Stimulated activated CD4-positive, alpha-beta T cell treated with anti-CD3 and anti-CD28 coated beads, Interleukin-15, amount 100 ng/mL, for 24 hours (primary cell): ENCODE data around the gene CALHM3.

Experiments
- DNase-seq: peaks from one replicate; pipeline ENCODE4 v3.0.0-alpha.2; 2020

The CALHM3 gene

DNA sequence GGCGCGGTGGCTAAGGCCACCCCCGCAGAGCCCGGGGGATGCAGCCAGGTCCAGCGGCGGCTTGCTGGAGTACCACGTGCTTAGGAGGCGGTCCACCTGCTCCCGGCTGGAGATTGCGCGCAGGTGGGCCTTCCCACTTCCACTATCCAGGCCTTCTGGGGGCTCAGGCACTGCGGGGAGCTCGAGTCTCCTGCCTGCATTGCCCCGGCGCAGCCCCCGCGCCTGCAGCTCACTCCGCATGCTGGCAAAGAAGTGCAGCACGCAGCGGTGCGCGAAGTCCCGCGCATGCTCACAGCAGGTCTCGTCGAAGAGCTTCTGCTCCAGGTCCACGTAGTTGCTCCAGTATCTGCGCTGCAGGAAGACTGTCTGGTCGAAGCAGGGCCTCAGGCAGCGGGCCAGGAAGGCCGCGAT is 5.8 kb downstream of the CALHM3 start:
- no peak for DNase-seq

DNA sequence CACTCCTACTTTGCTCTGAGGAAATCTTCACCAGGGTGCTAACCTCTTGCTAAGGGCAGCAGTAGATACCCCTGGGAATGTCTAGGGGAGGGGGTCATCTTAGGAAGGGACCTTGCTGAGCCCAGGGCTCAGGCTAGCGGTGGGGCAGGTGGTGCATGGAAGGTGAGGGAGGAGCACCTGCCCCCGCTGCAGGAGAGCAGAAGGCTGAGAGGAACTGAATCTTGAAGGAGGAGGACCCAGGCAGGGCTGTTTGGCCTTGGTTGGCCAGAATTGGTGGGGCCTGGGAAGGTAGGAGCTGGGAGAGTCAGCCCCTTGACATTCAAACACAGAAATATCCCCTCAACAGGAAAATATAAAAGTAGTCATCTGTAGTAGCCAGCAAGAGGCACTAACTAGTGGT is 7.0 kb downstream of the CALHM3 start:
- DNase-seq, result no peak

DNA sequence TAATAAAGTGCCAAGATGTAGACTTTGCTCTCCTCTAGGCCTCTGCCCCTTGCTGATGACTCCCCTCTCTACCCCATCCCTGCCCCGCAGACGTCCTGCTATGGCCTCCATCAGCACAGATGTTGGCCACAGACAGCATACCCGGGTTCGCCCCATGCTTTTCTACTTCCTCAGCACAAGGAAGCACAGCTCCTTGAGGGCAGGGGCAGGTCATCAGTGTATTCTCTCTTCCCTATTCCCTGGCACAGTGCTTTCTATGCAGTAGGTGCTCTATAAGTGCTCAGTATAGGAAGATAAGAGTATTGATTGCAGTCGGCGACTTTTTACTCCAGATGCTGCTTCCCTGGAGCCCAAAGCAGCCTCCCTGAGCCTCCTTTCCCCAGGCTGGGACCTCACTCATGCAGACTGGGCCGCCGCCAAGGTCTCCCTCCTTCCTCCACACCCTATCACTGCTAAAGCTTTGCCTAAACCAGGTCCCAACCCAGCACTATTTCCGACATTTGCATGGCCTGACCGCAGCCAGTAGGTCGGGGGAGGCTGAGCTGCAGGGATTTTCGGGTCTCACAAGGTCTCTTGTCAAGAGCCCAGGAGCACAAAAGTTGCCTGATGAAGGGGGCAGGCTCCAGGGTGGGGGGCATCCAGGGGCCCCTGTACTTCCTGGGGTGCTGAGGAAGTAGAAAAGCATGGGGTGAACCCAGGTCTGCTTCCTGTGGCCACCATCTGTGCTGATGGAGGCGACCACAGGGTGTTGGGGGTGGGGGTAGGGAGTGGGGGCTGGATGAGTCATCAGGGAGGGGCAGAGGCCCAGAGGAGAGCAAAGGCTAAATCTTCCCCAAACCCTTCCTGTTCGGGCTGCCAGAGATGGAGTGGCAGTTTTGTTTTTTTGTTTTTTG is 8.0 kb downstream of the CALHM3 start:
- peak; percentile 70 for DNase-seq

DNA sequence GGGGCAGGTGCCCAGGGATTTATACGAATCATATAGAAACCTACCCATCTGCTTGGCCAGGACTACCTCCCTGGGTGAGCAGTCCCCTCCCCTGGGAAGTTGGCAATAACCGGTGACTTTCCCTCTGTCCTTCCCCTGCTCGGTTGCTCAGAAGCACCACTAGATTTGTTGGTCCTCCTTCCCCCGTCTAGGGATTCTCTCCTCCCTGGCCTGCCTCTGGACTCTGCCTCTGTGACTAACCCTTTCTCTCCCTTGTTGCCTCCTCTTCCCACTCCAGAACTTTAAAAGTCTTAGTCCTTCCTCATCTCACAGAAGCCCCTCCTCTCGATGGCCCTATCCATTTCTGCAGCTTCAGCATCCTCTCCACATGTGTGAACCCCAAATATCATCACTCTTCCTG is 9.8 kb downstream of the CALHM3 start:
- DNase-seq, result no peak

DNA sequence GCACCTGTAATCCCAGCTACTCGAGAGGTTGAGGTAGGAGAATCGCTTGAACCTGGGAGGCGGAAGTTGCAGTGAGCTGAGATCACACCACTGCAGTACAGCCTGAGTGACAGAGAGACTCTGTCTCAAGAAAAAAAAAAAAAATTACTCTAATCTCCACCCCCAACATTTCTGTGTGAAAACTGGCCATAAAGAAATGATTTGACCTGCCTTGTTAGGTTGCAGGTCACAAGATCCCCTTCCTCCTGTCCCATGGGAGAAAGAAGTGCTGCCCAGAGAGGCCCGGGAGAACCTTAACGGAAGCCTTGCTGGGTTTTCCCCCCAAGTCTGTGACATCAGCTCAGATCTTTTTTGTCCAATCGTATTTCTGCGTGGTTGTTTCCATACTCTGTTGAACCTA is 11.6 kb downstream of the CALHM3 start:
- DNase-seq, result no peak

DNA sequence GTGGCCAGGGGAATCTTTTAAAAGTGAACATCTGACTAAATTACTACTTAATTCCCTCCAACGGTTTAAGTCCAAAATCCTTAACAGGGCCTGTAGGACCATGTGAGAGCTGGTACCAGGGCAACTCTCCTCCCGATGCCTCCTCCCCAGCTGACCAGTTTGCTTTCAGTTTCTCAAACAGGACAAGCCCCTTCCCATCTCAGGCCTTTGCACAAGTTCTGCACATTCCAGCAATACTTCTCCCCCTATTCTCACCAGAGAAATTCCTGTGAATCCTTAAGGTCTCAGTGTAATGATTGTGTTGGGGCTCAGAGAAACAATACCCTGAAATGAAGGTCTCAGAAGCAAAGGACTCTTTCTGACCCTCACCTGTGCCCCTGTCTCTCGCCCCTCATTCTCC is 12.3 kb downstream of the CALHM3 start:
- no peak for DNase-seq

DNA sequence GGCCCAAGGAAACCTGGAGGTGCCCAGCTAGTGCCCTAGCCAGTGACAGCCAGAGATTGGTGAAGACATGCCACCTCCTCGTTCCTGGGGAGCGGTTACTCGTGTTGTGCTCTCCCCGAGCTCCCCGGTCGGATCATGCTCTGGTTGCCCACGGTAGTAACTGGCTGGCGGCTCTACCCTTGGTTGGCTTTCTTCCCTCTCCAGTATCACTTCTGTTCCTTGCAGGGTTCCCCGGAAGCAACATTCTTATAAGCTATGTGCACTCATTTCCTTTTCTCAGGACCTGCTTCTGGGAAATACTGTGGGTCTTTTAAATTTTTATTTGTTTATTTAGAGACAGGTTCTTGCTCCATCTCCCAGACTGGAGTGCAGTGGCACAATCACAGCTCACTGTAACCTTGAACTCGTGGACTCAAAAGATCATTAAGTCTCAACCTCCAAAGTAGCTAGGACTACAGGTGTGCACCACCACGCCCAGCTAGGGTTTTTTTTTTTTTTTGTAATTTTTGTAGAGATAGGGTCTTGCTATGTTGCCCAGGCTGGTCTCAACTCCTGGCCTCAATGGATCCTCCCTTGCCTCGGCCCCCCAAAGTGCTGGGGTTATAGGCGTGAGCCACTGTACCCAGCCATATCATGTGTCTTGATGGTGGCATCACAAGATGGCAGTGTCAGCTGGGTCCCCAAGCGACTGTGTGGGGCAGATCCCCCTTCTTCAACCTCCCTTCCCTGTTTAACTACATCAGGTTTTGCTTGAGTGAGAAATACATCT is 13.4 kb downstream of the CALHM3 start:
- no peak for DNase-seq

DNA sequence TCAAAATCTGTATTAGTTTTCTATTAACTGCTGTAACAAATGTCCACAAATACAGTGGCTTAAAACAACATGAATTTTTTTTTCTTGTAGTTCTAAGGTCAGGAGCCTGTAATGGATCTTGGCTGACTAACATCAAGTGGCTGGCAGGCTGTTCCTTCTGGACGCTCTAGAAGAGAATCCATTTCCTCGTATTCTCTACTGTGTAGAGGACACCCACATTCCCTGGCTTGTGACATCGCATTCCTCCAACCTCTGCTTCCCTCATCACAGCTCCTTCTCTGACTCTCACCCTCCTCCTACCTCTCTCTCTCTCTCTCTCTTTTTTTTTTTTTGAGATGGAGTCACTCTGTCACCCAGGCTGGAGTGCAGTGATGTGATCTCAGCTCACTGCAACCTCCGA is 15.5 kb downstream of the CALHM3 start:
- DNase-seq, result no peak

DNA sequence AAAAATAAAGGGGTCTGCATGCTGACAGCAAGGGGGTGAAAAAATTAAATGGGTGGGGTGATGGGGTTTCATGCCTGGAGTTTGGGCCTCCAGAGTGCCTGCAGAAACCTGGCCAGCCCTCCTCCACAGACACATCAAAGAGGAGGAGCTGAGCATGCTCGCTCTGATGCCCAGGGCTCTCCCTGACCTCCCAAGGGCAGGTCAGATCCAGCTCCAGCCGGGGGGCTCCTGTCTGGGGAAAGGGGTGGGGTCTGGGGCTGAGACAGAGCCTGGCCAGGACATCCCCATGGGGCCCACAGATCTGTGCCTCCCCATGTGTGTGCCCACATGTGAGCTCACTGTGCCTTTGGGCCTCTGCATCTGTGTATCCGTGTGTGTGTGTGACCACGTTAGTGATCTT is 19.4 kb downstream of the CALHM3 start:
- no peak for DNase-seq

DNA sequence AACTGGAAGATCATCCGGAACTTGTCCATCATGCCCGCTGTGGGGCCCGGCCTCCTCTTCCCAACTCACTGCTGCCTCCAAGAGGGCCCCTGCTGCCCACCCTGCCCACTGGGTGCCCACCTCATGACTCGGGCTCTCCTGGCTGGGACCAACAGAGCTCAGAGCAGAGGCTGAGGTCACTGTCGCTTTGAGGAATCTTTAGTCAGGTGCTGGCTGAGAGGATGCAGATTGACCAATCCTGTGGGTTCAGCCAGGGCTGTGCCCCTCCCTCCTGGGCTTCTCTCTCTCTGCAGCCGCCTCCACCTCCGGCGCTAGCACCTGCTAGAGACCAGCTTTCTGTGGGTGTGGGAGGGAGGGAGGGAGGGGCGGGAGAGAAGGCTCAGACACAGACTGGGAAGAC is 20.3 kb downstream of the CALHM3 start, which contains the start of gene CALHM1:
TSS of gene CALHM1 (minus strand) at position 181 of the 400 bp plus-strand sequence. CDS start at position 32, 149 bp downstream.
- no peak for DNase-seq

DNA sequence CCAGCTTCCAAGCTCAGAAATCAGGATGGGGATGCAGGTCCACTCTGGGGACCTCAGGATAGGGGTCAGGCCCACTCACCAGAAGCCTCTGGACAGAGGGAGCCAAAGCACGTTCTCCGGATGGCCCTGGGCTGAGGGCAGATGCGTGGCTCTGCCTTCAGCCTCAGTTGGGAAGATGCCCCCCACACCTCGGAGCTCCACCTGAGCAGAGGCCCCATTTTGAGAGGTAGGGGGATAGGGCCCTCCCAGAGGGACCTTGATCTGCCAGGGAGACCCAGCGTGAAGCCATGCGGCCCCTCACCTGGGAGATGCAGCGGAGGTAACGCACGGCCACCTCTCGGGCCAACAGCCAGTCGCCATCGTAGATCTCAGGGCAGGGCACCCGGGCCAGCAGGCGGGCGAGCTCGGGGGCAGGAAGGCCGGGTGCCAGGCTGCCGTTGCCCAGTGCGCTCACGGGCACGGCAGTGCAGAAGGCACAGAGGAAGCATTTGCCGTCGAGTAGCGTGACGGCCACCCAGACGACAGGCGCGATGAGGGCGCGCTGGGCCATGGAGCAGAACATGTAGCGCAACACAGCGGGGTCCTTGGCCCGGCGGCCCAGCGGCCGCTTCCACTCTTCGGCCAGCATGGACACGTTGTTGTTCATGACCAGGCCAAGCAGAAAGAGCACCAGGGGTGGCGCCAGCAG is 21.0 kb downstream of the CALHM3 start:
- DNase-seq, result no peak

DNA sequence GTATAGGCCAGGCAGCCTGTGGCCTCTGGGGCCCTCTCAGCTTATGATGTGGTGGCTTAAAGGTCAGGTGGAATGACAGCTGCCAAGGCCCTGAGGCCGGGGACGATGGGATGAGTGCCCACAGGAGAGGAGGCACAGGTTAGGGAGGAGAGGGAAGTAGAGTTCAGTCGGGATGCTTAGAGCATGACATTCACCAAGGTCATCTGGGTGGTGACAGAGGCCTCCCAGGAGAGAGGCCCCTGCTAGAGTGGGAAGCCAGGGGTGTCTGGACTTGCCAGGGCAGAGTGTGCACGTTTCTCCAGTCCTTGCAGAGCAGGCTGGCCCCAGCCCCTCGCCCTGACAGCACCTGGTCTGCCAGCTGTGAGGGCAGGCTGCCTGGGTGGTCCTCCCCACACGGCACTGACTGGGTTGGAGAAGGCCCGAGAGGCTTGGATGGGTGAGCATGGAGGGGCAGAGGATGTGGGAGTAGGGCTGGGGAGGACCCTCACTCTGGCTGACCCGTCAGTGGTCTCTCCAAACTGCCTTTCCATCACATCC is 21.8 kb downstream of the CALHM3 start:
- no peak for DNase-seq

DNA sequence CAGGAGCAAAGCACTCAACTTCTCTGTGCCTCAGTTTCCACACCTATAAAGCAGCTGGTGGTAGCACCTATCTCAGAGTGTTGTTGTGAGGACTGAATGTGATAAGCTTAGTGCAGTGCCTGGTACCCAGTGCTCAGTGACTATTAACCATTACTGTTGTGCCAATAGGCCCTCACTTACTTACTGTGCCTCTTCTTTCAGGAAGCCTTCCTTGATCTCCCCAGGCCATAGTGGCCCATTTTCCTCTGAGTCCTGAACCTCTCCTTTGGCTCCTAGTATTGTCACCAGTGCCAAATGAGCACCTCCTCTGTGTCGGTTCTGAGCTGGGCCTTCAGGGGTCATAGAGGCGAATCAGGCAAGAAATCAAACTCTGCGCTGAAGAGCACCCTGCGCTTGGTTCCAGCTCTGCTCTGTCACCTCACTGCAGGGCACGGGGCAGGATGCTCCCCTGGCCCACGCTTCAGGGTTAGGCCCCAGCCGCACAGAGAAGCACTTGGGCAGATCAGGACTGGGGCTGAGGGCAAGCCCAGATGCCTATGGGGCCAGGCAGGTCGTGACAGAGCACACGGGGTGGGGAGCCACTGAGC is 22.9 kb downstream of the CALHM3 start:
- DNase-seq, result no peak

DNA sequence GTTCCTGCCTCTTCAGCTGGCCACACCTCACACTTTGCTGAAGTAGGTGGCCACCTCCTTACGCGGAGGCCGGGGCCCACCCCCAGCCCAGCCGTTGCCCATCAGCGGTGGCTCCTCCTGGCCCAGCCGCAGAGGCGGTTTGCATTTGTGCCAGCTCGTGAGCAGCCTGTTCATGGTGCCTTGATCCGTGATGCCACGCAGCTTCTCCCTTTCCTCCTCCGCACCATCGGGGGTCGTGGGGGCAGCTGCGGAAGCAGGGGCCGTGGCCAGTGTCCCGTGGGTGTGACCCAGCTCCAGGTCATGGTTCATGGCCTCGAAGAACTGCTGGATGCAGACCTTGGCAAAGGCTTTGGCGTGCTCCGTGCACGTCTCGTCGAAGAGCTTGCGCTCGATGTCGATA is 23.8 kb downstream of the CALHM3 start:
- no peak for DNase-seq

DNA sequence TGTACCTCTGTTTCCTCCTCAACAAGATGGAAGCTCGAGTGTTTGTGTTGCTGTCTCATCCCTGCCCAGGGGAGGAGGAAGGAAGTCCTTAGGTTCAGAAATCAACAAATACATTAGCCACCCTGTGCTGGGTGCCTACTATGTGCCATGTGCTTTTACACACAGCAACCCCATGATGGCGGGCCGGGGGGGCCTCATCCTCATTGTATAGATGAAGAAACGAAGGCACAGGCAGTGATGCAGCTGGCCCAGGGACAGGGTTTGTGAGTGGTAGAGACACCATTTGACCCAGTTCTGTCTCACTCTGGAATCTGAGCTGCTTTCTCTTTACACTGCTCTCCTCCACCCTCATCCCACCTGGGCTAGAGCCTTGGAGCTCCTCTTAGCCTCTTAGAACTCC is 25.0 kb downstream of the CALHM3 start:
- DNase-seq, result no peak

DNA sequence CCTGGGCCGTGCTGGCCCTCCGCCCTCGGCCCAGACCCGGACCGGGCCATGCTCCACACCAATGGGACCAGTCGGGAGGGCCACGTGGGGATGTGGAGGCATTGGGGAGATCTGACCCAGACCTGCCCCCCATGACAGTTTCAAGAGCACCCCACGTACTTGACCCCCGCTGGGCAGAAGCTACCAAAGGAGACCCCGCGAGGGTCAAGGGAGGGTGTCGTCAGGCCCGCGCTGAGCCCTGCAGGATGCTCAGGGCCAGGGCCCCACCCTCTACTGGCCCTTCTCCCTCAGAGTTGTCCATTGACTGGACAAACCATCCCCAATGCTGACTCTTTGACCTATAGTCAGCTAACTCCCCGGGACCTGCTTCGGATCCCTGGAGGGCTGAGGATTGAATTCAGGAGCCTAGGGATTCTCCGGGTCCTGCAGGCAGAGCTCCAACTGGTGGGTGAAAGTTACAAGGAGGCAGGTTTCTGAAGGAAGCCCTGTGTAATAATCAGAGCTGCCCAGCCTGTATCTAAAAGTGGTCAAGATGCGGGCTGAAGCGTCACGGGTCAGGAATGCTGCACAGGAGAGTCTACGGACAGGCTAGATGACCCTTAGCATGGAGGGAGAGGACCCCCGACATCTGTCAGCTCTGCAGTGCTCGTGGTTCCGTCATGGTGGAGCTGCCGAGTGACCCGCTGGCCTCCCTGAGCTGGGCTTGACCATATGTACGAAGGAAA is 26.4 kb downstream of the CALHM3 start:
- no peak for DNase-seq

DNA sequence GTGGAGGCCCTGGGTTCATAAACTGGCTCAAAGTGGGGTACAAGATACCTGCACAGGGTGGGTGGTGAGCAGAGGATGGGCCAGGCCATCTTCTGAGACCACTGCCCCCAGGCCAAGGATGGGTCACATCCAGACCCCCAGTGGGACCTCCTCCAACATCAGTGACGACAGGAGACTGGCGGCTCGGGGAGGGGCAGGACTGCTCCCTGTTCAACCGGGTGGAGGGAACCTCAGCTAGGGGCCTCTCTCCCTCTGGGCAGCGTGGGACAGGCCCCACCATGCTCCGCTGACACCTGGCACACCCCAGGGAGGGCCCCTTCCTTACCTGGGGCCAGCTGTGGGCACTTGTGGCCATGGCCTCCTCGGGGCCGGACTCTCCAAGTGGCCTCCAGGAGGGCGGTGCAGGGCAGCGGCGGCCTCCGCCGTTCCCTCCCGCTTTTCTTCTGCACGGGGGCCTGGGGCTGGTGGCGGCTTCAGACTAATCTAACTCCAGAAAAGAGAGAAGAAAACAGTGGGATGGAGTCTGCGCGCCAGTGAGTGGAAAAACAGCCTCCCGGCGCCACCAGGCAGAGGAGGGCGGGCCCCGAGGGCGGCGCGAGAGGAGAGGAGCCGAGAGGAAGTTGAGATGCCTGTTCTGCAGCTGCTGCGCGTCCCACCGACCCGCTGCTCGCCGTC is 27.1 kb downstream of the CALHM3 start, which contains the start of gene CALHM2:
TSS of gene CALHM2 (minus strand) at position 540 of the 675 bp plus-strand sequence. CDS start 2,429 bp downstream, outside the sequence.
- peak; percentile 82 for DNase-seq

DNA sequence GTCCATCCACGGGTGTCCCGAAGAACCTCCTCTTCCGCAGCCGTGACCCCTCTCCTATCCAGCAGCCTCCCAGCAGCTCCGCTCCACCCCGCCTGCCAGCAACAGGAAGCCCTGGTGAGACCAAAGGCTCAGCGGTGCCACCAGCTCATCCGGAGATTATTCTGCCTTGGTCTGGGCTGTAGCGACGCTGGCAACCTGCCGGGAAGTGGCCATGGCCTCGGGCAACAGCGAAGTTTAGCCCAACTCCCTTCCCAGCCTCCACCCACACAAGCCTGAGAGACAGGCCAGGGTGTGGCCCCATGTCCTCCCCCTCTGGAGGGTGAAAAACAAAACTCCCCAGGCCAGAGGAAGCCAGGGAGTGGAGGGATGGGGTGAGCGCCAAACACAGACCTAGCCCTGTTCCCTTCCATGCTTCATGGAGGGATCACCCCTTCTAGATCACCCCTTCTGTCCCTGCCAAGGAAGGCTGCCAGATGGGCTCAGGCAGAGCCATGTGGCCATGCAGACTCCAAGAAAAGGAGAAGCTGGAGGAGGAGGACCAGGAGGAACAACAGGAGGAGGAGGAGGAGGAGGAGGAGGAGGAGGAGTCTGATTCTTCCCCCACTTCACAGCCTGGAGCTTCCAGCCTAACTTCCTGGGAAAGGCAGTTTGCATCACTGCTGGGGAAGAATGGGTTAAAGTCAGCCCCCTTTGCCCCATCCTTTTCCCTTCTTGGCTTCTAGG is 27.8 kb downstream of the CALHM3 start:
- peak; percentile 65 for DNase-seq

DNA sequence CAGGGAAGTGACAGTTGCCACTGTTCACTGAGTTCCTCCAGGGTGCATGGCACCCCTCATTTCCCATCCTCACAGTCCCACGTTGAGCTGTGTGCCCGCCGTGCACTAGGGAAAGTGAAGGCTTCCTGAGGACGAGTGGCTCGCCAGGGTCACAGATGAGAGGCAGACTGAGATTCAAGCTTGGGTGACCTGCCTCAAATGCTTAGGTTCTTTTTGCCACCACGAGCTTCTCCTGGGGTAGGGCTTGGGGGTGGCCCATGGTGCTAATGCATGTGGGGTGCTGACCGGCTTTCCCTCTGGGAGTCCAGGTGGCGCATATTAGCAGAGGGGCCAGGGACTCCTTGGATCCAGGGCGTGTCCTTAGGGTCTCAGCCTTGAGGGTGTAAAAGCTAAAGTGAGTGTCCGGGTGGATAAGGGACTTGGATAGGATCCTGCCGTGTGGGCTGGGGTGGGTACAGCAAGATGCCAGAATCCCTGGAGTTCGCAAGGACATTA is 28.8 kb downstream of the CALHM3 start:
- DNase-seq, result no peak
